Naive thymus-derived CD4-positive, alpha-beta T cell (primary cell): ENCODE results near the gene COL27A1. TPM values are rescaled to one million over a fixed set of nuclear protein-coding genes. Genes with fewer than 3 reads are reported as not detected.
"Not testable (repeated sequence)": the region's sequence is repeated elsewhere in the genome, so short reads cannot be mapped to it uniquely, and the experiment has no call there.

ENCODE experiments used
- ATAC-seq: fragments of 150-1000 bp; cut with Tn5 transposase; 2 replicates; pipeline ENCODE4 v1.10.0; 2021; ENCODE audit warnings: mild to moderate bottlenecking, moderate library complexity
- CTCF ChIA-PET: fragments of 350-600 bp; sonication (Branson Sonifier 250); formaldehyde crosslinking; loops from one replicate; lab custom pipeline; 2021; ENCODE audit warnings: antibody characterized with exemption; lab: Charles Lee
- POLR2A ChIA-PET: fragments of 350-600 bp; sonication (Branson Sonifier 250); formaldehyde crosslinking; loops from one replicate; lab custom pipeline; 2021; ENCODE audit warnings: antibody characterized with exemption, inconsistent platforms; lab: Charles Lee
- DNase-seq, 9 donors: peaks; one replicate each; pipeline versions ENCODE4 v3.0.0 to v3.0.0-alpha.2; 2020 to 2022; ENCODE audit warnings: mixed read lengths in 1 of 9
- H3K27ac ChIP-seq: one replicate; pipeline ENCODE4 v1.7.0; 2013; ENCODE audit warnings: mild to moderate bottlenecking, low read depth, low read length, moderate library complexity
- H3K27me3 ChIP-seq, 2 donors: one replicate each; pipeline ENCODE4 v1.7.0; 2013; ENCODE audit warnings: low read length in 2 of 2, mild to moderate bottlenecking in 2 of 2, moderate library complexity in 2 of 2; ENCODE audit not compliant: control insufficient read depth in 2 of 2, insufficient read depth in 2 of 2
- H3K36me3 ChIP-seq, 3 experiments: 1 replicate in 2 of 3; 2 replicates in 1 of 3; pipeline ENCODE4 v1.7.0; 2013; ENCODE audit warnings: low read length in 3 of 3, mild to moderate bottlenecking in 3 of 3, moderate library complexity in 1 of 3; ENCODE audit not compliant: insufficient read depth in 3 of 3, control insufficient read depth in 2 of 3
- H3K4me1 ChIP-seq, 2 donors: one replicate each; pipeline ENCODE4 v1.7.0; 2013; ENCODE audit warnings: low read length in 2 of 2, mild to moderate bottlenecking in 2 of 2, moderate library complexity in 1 of 2; ENCODE audit not compliant: control insufficient read depth in 2 of 2, insufficient read depth in 2 of 2
- H3K4me3 ChIP-seq: 2 replicates; pipeline ENCODE4 v1.7.0; 2013; ENCODE audit warnings: mild to moderate bottlenecking, low read length
- H3K9me3 ChIP-seq, 3 experiments: 1 replicate in 2 of 3; 2 replicates in 1 of 3; pipeline ENCODE4 v1.7.0; 2013; ENCODE audit warnings: low read length in 3 of 3; ENCODE audit not compliant: control insufficient read depth in 2 of 3
- H3K27ac Mint-ChIP-seq, 9 donors: one replicate each; pipeline ENCODE4 v1.8.0; 2020 to 2022; ENCODE audit warnings: mixed read lengths in 9 of 9, mild to moderate bottlenecking in 8 of 9, moderate library complexity in 5 of 9, inconsistent platforms in 2 of 9
- H3K27me3 Mint-ChIP-seq, 5 donors: one replicate each; pipeline ENCODE4 v1.8.0; 2021 to 2022; ENCODE audit warnings: mixed read lengths in 5 of 5, mild to moderate bottlenecking in 1 of 5
- H3K36me3 Mint-ChIP-seq, 5 donors: one replicate each; pipeline ENCODE4 v1.8.0; 2020 to 2022; ENCODE audit warnings: mixed read lengths in 5 of 5, mild to moderate bottlenecking in 3 of 5, inconsistent platforms in 1 of 5
- H3K4me1 Mint-ChIP-seq, 7 donors: one replicate each; pipeline ENCODE4 v1.8.0; 2020 to 2022; ENCODE audit warnings: mixed read lengths in 7 of 7, mild to moderate bottlenecking in 3 of 7, inconsistent platforms in 1 of 7
- H3K4me3 Mint-ChIP-seq, 10 donors: one replicate each; pipeline ENCODE4 v1.8.0; 2020 to 2022; ENCODE audit warnings: mild to moderate bottlenecking in 10 of 10, mixed read lengths in 10 of 10, moderate library complexity in 6 of 10, inconsistent platforms in 2 of 10
- H3K9me3 Mint-ChIP-seq, 11 donors: one replicate each; pipeline ENCODE4 v1.8.0; 2020 to 2022; ENCODE audit warnings: mixed read lengths in 11 of 11, mild to moderate bottlenecking in 4 of 11, inconsistent platforms in 1 of 11, moderate library complexity in 1 of 11
- intact Hi-C, 2 donors: fragments of 100-400 bp; cut with micrococcal nuclease; formaldehyde crosslinking; loops; one replicate each; pipeline ENCODE4 v1.15.1; 2023
- polyA plus RNA-seq, 2 donors: library from polyadenylated mRNA; unstranded; fragments of 300-500 nt; fragmentation: Illumina TruSeq; gene quantifications; one replicate each; pipeline ENCODE4 v1.2.3, GENCODE V29; 2021
- total RNA-seq, 6 experiments: library from RNA in 5 of 6; stranded (reverse) in 5 of 6; gene quantifications; 1 replicate in 5 of 6; 2 replicates in 1 of 6; pipeline ENCODE4 v1.2.3 and lab custom pipeline; 2021 to 2026

Gene COL27A1
- total and polyA plus RNA-seq, 7 experiments from 2014 or later = 1.2 to 2.4 (median 1.9) TPM; not detected in 2

GRCh38 chr9:114128759-114129158 is 26.6 kb upstream of the COL27A1 start:
- intact Hi-C loops, H3K4me1 Mint-ChIP-seq: not testable (repeated sequence)

GRCh38 chr9:114130141-114130540 is 25.2 kb upstream of the COL27A1 start:
- DNase-seq = no peak
- Mint-ChIP-seq H3K27ac (no peak overlapping the region), H3K36me3 (peaks cover 0 to 7% (median 0%) of the 10 kb centered on the region in 5 donors), H3K4me3 (no peak overlapping the region), H3K27me3 (peaks cover 12 to 29% (median 17%) of the 10 kb centered on the region in 5 donors), H3K9me3 (peaks cover 0 to 17% (median 10%) of the 10 kb centered on the region in 11 donors), H3K4me1 (peaks cover 0 to 2% (median 0%) of the 10 kb centered on the region in 7 donors)
- Histone ChIP-seq H3K9me3 (peaks cover 0 to 14% (median 0%) of the 10 kb centered on the region in 3 experiments), H3K27ac (no peak overlapping the region), H3K27me3 (no peaks in the 10 kb centered on the region), H3K36me3 (no peaks in the 10 kb centered on the region), H3K4me3 (no peak overlapping the region), H3K4me1 (no peaks in the 10 kb centered on the region)
- POLR2A ChIA-PET = no interaction called here
- ATAC-seq = no peak
- CTCF ChIA-PET = no interaction called here
- intact Hi-C loops = no loop called here

More at GRCh38 chr9:114128759-114129158, 26.6 kb upstream of the COL27A1 start:
- H3K4me1 ChIP-seq, DNase-seq, H3K4me3 ChIP-seq, H3K36me3 ChIP-seq, H3K27ac ChIP-seq, CTCF ChIA-PET, POLR2A ChIA-PET, H3K4me3 Mint-ChIP-seq, H3K36me3 Mint-ChIP-seq, H3K27me3 ChIP-seq, ATAC-seq, H3K27ac Mint-ChIP-seq: not testable (repeated sequence)
- Mint-ChIP-seq H3K27me3 (peaks cover 11 to 27% (median 17%) of the 10 kb centered on the region in 5 donors), H3K9me3 (peaks cover 0 to 17% (median 10%) of the 10 kb centered on the region in 11 donors)
- peaks cover 0 to 14% (median 0%) of the 10 kb centered on the region in 3 experiments for H3K9me3 ChIP-seq

- no peak for ATAC-seq
- Mint-ChIP-seq H3K27ac (peak overlapping the region in 1 of 9 donors; percentile 57), H3K9me3 (peaks cover 0 to 17% (median 10%) of the 10 kb centered on the region in 11 donors), H3K27me3 (peaks cover 12 to 29% (median 22%) of the 10 kb centered on the region in 5 donors), H3K36me3 (peaks cover 0 to 7% (median 0%) of the 10 kb centered on the region in 5 donors), H3K4me1 (peaks cover 0 to 2% (median 0%) of the 10 kb centered on the region in 7 donors), H3K4me3 (no peak overlapping the region)
- Histone ChIP-seq H3K27ac (no peak overlapping the region), H3K4me3 (no peak overlapping the region), H3K4me1 (no peaks in the 10 kb centered on the region), H3K9me3 (peaks cover 0 to 14% (median 0%) of the 10 kb centered on the region in 3 experiments), H3K27me3 (no peaks in the 10 kb centered on the region), H3K36me3 (no peaks in the 10 kb centered on the region)
- CTCF ChIA-PET = no interaction called here
- POLR2A ChIA-PET = interaction anchor here (0.6 kb wide), 1 partner anchor 546 kb away, joined by 6 read pairs; no protein-coding TSS in a partner anchor
- DNase-seq = no peak
- intact Hi-C loops = no loop called here
These were observed 24.6 kb upstream of the COL27A1 start for GRCh38 chr9:114130624-114131277.

GRCh38 chr9:114131808-114132549 is 23.4 kb upstream of the COL27A1 start:
- ChIA-PET CTCF (no interaction called here), POLR2A (no interaction called here)
- intact Hi-C loops = no loop called here
- Mint-ChIP-seq H3K4me3 (no peak overlapping the region), H3K27ac (no peak overlapping the region), H3K9me3 (peaks cover 0 to 14% (median 10%) of the 10 kb centered on the region in 11 donors), H3K4me1 (no peaks in the 10 kb centered on the region), H3K27me3 (peaks cover 10 to 29% (median 17%) of the 10 kb centered on the region in 5 donors), H3K36me3 (peaks cover 0 to 7% (median 0%) of the 10 kb centered on the region in 5 donors)
- no peaks in the 10 kb centered on the region for H3K36me3 ChIP-seq
- H3K4me1 ChIP-seq = no peaks in the 10 kb centered on the region
- peaks cover 0 to 11% (median 0%) of the 10 kb centered on the region in 3 experiments for H3K9me3 ChIP-seq
- no peaks in the 10 kb centered on the region for H3K27me3 ChIP-seq
- no peak for ATAC-seq
- DNase-seq = no peak
- H3K27ac ChIP-seq = no peak overlapping the region
- no peak overlapping the region for H3K4me3 ChIP-seq

GRCh38 chr9:114132550-114132918 is 22.8 kb upstream of the COL27A1 start:
- intact Hi-C loops = no loop called here
- peaks cover 8 to 29% (median 13%) of the 10 kb centered on the region in 5 donors for H3K27me3 Mint-ChIP-seq
- no peak for ATAC-seq

GRCh38 chr9:114134827-114135396 is 20.4 kb upstream of the COL27A1 start:
- intact Hi-C loops = no loop called here
- H3K36me3 Mint-ChIP-seq = no peaks in the 10 kb centered on the region
- peaks cover 0 to 2% (median 0%) of the 10 kb centered on the region in 11 donors for H3K9me3 Mint-ChIP-seq
- Histone ChIP-seq H3K9me3 (no peaks in the 10 kb centered on the region), H3K36me3 (no peaks in the 10 kb centered on the region), H3K27ac (no peak overlapping the region), H3K4me1 (no peaks in the 10 kb centered on the region), H3K27me3 (no peaks in the 10 kb centered on the region), H3K4me3 (no peak overlapping the region)
- DNase-seq (no peak), ATAC-seq (no peak)
- no peak overlapping the region for H3K4me3 Mint-ChIP-seq
- CTCF ChIA-PET = no interaction called here
- H3K27ac Mint-ChIP-seq = no peak overlapping the region
- no peaks in the 10 kb centered on the region for H3K4me1 Mint-ChIP-seq
- POLR2A ChIA-PET = no interaction called here
- H3K27me3 Mint-ChIP-seq = peaks cover 0 to 19% (median 12%) of the 10 kb centered on the region in 5 donors

More at GRCh38 chr9:114132550-114132918, 22.8 kb upstream of the COL27A1 start:
- ChIA-PET CTCF (no interaction called here), POLR2A (no interaction called here)
- H3K27ac ChIP-seq = no peak overlapping the region
- Mint-ChIP-seq H3K4me1 (no peaks in the 10 kb centered on the region), H3K4me3 (no peak overlapping the region), H3K9me3 (peaks cover 0 to 12% (median 7%) of the 10 kb centered on the region in 11 donors), H3K36me3 (peaks cover 0 to 7% (median 0%) of the 10 kb centered on the region in 5 donors), H3K27ac (no peak overlapping the region)
- no peaks in the 10 kb centered on the region for H3K4me1 ChIP-seq
- peaks cover 0 to 6% (median 0%) of the 10 kb centered on the region in 3 experiments for H3K9me3 ChIP-seq
- H3K27me3 ChIP-seq = no peaks in the 10 kb centered on the region
- H3K4me3 ChIP-seq = no peak overlapping the region
- DNase-seq = no peak
- H3K36me3 ChIP-seq = no peaks in the 10 kb centered on the region
